DND-41 (cell line): ENCODE measurements around the gene CTNND1.
"Not testable (repeated sequence)": the region's sequence is repeated elsewhere in the genome, so short reads cannot be mapped to it uniquely, and the experiment has no call there.

Experiments
- ATAC-seq: fragments of 200-7000 bp; cut with Tn5 transposase; 3 replicates; pipeline ENCODE4 v1.9.1; 2021; ENCODE audit warnings: low read depth; ENCODE audit not compliant: insufficient read depth
- DNase-seq: peaks from one replicate; pipeline ENCODE4 v3.0.0-alpha.2; 2020
- H2AFZ ChIP-seq: 2 replicates; pipeline ENCODE4 v1.6.0; 2012; ENCODE audit warnings: low read depth, low read length
- H3K27ac ChIP-seq: 2 replicates; pipeline ENCODE4 v1.5.1; 2012; ENCODE audit warnings: low read length, inconsistent platforms
- H3K27me3 ChIP-seq: fragments of 200-600 bp; sonication (generic); 2 replicates; pipeline ENCODE4 v1.6.0; 2012; ENCODE audit warnings: low read length, mild to moderate bottlenecking, inconsistent platforms; ENCODE audit not compliant: insufficient read depth, poor library complexity
- H3K36me3 ChIP-seq: 2 replicates; pipeline ENCODE4 v1.5.1; 2012; ENCODE audit warnings: low read length, inconsistent platforms; ENCODE audit not compliant: insufficient read depth
- H3K4me1 ChIP-seq: 2 replicates; pipeline ENCODE4 v1.5.1; 2012; ENCODE audit warnings: mild to moderate bottlenecking, low read length; ENCODE audit not compliant: insufficient read depth
- H3K4me2 ChIP-seq: 2 replicates; pipeline ENCODE4 v1.6.0; 2012; ENCODE audit warnings: mild to moderate bottlenecking, moderate library complexity, low read length, inconsistent platforms; ENCODE audit not compliant: insufficient read depth
- H3K4me3 ChIP-seq, 2 experiments: fragments of 200-600 bp in 1 of 2; shearing (Covaris generic) in 1 of 2; 2 replicates each; pipeline ENCODE4 v1.5.1; 2012 to 2016; ENCODE audit warnings: inconsistent platforms in 2 of 2, low read length in 2 of 2, mild to moderate bottlenecking in 2 of 2, low read depth in 1 of 2, moderate library complexity in 1 of 2
- H3K79me2 ChIP-seq: 2 replicates; pipeline ENCODE4 v1.6.0; 2012; ENCODE audit warnings: low read length, inconsistent platforms; ENCODE audit not compliant: insufficient read depth
- H3K9ac ChIP-seq: 2 replicates; pipeline ENCODE4 v1.6.0; 2012; ENCODE audit warnings: low read depth, mild to moderate bottlenecking, inconsistent platforms, low read length, moderate library complexity
- H3K9me3 ChIP-seq: 2 replicates; pipeline ENCODE4 v1.5.1; 2012; ENCODE audit warnings: low read length, moderate library complexity, mild to moderate bottlenecking, inconsistent platforms; ENCODE audit not compliant: insufficient read depth, severe bottlenecking
- H4K20me1 ChIP-seq: 2 replicates; pipeline ENCODE4 v1.6.0; 2012; ENCODE audit warnings: low read length; ENCODE audit not compliant: insufficient read depth
- EZH2 ChIP-seq: IDR thresholded peaks from 3 replicates; pipeline ENCODE4 v1.6.1; 2012; ENCODE audit warnings: borderline replicate concordance, low read depth, mild to moderate bottlenecking, moderate library complexity, low read length, inconsistent platforms; ENCODE audit not compliant: severe bottlenecking
- TF ChIP-seq, protein P1 (sequence below): IDR thresholded peaks from 2 replicates; pipeline ENCODE4 v1.5.1; 2012; ENCODE audit warnings: borderline replicate concordance, low read length, moderate library complexity, mild to moderate bottlenecking; ENCODE audit not compliant: poor library complexity, severe bottlenecking; ENCODE audit errors: extremely low read depth

Gene CTNND1

DNA sequence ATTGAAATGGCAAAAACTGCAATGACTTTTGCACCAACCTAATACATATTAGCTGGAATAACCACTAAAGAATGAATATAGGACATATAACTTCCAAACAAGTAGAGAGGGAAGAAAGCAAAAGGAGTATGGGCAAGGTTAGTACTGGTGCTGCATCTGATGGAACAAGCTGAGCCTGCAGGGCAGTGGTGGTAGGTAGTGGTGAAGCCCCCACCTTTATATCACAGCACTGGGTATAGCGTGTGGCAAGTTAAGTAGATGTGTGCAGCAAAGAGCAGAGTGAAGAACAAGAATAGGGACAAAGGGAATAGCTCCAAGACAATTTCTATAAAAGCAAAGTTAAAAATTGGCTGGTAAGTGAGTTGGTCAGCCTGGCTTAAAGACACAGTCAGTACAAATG is 62.3 kb downstream of the CTNND1 start:
- no peaks in the 10 kb centered on the region for H3K4me1 ChIP-seq
- H3K9me3 ChIP-seq, result no peaks in the 10 kb centered on the region
- DNase-seq (no peak), ATAC-seq (no peak)
- H3K27me3 ChIP-seq, result no peaks in the 10 kb centered on the region
- H4K20me1 ChIP-seq, result no peaks in the 10 kb centered on the region
- H3K79me2 ChIP-seq, result no peaks in the 10 kb centered on the region
- no peak overlapping the region for H2AFZ ChIP-seq
- no peaks in the 10 kb centered on the region for H3K36me3 ChIP-seq
- no peak overlapping the region for H3K27ac ChIP-seq
- no peak overlapping the region for H3K4me2 ChIP-seq
- no peak overlapping the region for H3K9ac ChIP-seq
- no peak overlapping the region for H3K4me3 ChIP-seq
- TF ChIP-seq, protein P1, sequence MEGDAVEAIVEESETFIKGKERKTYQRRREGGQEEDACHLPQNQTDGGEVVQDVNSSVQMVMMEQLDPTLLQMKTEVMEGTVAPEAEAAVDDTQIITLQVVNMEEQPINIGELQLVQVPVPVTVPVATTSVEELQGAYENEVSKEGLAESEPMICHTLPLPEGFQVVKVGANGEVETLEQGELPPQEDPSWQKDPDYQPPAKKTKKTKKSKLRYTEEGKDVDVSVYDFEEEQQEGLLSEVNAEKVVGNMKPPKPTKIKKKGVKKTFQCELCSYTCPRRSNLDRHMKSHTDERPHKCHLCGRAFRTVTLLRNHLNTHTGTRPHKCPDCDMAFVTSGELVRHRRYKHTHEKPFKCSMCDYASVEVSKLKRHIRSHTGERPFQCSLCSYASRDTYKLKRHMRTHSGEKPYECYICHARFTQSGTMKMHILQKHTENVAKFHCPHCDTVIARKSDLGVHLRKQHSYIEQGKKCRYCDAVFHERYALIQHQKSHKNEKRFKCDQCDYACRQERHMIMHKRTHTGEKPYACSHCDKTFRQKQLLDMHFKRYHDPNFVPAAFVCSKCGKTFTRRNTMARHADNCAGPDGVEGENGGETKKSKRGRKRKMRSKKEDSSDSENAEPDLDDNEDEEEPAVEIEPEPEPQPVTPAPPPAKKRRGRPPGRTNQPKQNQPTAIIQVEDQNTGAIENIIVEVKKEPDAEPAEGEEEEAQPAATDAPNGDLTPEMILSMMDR, result no peak
- TF ChIP-seq EZH2, result no peak

DNA sequence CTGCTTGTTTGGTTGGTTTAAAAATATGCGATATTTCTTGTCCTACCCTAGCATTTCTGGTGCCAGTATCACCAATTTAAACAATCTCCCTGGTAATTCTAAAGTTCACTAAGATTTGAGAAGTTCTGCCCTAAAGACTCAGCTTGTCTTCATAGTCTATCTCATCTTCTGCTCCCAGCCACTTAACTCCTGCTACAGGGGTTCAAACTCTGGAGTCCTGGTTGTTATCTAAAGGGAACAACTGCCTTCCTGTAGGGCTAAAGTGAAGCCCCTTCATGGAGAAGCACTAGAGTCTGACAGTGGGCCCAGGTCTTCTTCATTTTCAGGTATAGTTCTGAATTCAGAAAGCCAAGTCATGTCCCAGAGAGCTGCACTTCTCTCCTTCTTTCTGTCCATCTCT is 73.2 kb downstream of the CTNND1 start:
- H3K79me2 ChIP-seq, result no peaks in the 10 kb centered on the region
- H3K4me2 ChIP-seq, result no peak overlapping the region
- ATAC-seq (no peak), DNase-seq (no peak)
- no peak overlapping the region for H3K9ac ChIP-seq
- no peaks in the 10 kb centered on the region for H3K4me1 ChIP-seq
- H3K27me3 ChIP-seq, result peaks cover 8% of the 10 kb centered on the region
- no peak overlapping the region for H3K4me3 ChIP-seq
- no peak overlapping the region for H2AFZ ChIP-seq
- TF ChIP-seq, protein P1, result no peak
- no peak for TF ChIP-seq EZH2
- H4K20me1 ChIP-seq, result no peaks in the 10 kb centered on the region
- H3K9me3 ChIP-seq, result no peaks in the 10 kb centered on the region
- H3K36me3 ChIP-seq, result no peaks in the 10 kb centered on the region
- no peak overlapping the region for H3K27ac ChIP-seq

DNA sequence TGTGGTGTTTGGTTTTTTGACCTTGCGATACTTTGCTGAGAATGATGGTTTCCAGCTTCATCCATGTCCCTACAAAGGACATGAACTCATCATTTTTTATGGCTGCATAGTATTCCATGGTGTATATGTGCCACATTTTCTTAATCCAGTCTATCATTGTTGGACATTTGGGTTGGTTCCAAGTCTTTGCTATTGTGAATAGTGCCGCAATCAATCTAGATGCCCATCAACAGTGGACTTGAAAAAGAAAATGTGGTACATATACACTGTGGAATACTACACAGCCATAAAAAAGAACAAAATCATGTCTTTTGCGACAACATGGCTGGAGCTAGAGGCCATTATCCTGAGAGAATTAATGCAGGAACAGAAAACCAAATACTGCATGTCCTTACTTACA is 77.0 kb downstream of the CTNND1 start:
- H3K9ac ChIP-seq, H3K36me3 ChIP-seq, H3K79me2 ChIP-seq, DNase-seq, H2AFZ ChIP-seq, H3K4me3 ChIP-seq, H3K27ac ChIP-seq, H4K20me1 ChIP-seq, ATAC-seq, H3K9me3 ChIP-seq, H3K4me1 ChIP-seq, H3K4me2 ChIP-seq, H3K27me3 ChIP-seq: not testable (repeated sequence)

DNA sequence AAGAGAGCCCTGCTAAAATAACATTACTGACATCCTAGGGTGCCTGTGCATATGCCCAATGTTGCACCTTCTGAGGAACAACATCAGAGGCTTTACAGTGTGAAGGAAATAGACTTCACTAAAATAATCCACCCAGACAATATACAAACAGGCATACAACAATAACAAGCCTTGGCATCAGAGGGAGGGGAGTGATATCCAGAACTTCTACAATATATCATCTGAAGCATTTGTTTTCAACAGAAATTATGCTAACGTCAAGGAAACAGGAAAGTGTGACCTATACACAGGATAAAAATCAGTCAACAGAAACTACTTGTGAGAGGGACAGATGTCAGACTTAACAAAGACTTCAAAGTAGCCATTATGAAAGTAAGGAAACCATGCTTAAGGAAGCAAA is 81.3 kb downstream of the CTNND1 start:
- DNase-seq, result no peak
- no peak overlapping the region for H3K4me3 ChIP-seq
- H4K20me1 ChIP-seq, result no peaks in the 10 kb centered on the region
- no peaks in the 10 kb centered on the region for H3K79me2 ChIP-seq
- H3K9ac ChIP-seq, result no peak overlapping the region
- no peaks in the 10 kb centered on the region for H3K4me1 ChIP-seq
- no peak overlapping the region for H2AFZ ChIP-seq
- H3K36me3 ChIP-seq, result no peaks in the 10 kb centered on the region
- no peaks in the 10 kb centered on the region for H3K9me3 ChIP-seq
- ATAC-seq, result no peak
- TF ChIP-seq EZH2, result no peak
- TF ChIP-seq, protein P1, result no peak
- no peak overlapping the region for H3K4me2 ChIP-seq
- no peak overlapping the region for H3K27ac ChIP-seq
- no peaks in the 10 kb centered on the region for H3K27me3 ChIP-seq
